Right lobe of liver (tissue), 4 donors: ENCODE measurements around the gene NCMAP.
"Not testable (repeated sequence)": the region's sequence is repeated elsewhere in the genome, so short reads cannot be mapped to it uniquely, and the experiment has no call there.

Experiments used
- POLR2A ChIP-seq: fragments of 450-650 bp; IDR thresholded peaks from one replicate; pipeline ENCODE4 v1.6.1; 2017; ENCODE audit warnings: antibody characterized with exemption, mild to moderate bottlenecking
- TF ChIP-seq, protein P1 (sequence below), 4 donors: fragments of 200-600 bp in 3 of 4; fragments of 450-650 bp in 1 of 4; IDR thresholded peaks; one replicate each; pipeline versions ENCODE4 v1.5.1 to v1.8.0; 2016 to 2022; ENCODE audit warnings: antibody characterized with exemption in 4 of 4, mild to moderate bottlenecking in 2 of 4
- donor health status: DM: no; HTN: no; CAD: no.
- donor health status: DM: no; HTN: no; CAD: no.
- donor health status: DM: no; HTN: yes; CAD: no.

DNA sequence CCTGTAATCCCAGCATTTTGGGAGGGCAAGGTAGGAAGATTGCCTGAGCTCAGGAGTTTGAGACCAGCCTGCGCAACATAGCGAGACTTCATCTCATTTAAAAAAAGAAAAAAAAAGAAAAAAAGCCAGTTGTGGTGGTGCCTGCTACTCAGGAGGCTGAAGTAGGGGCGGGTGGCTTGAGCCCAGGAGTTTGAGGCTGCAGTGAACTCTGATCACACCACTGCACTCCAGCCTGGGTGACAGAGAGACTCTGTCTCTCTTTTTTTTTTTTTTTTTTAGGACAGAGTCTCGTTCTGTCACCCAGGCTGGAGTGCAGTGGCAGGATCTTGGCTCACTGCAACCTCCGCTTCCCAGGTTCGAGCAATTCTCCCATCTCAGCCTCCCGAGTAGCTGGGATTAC is 26.6 kb upstream of the NCMAP start:
- TF ChIP-seq, protein P1, sequence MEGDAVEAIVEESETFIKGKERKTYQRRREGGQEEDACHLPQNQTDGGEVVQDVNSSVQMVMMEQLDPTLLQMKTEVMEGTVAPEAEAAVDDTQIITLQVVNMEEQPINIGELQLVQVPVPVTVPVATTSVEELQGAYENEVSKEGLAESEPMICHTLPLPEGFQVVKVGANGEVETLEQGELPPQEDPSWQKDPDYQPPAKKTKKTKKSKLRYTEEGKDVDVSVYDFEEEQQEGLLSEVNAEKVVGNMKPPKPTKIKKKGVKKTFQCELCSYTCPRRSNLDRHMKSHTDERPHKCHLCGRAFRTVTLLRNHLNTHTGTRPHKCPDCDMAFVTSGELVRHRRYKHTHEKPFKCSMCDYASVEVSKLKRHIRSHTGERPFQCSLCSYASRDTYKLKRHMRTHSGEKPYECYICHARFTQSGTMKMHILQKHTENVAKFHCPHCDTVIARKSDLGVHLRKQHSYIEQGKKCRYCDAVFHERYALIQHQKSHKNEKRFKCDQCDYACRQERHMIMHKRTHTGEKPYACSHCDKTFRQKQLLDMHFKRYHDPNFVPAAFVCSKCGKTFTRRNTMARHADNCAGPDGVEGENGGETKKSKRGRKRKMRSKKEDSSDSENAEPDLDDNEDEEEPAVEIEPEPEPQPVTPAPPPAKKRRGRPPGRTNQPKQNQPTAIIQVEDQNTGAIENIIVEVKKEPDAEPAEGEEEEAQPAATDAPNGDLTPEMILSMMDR (IDR thresholded peaks at IDR 0.05): not testable (repeated sequence)
- not testable (repeated sequence) for TF ChIP-seq POLR2A
